NCI-H2171 treated with DMSO at 0.1 percent for 48 hours (cell line): Measurements from ENCODE around the gene OVOL2.

Experiments
- DNase-seq: peaks from one replicate; lab custom pipeline; 2025; lab: John Stamatoyannopoulos, UW

OVOL2 gene

DNA sequence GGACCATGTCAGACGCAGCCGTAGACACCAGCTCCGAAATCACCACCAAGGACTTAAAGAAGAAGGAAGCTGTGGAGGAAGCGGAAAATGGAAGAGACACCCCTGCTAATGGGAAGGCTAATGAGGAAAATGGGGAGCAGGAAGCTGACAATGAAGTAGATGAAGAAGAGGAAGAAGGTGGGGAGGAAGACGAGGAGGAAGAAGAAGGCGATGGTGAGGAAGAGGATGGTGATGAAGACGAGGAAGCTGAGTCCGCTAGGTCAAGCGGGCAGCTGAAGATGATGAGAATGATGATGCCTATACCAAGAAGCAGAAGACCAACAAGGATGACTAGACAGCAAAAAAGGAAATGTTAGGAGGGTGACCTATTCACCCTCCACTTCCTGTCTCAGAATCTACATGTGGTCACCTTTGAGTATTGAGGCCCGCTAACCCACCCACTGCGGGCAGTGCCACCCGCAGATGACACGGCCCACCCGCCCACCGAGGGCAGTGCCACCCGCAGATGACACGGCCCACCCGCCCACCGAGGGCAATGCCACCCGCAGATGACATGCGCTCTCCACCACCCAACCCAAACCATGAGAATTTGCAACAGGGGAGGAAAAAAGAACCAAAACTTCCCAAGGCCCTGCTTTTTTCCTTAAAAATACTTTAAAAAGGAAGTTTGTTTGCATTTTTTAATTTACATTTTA is 45.6 kb downstream of the OVOL2 start:
- no peak for DNase-seq

DNA sequence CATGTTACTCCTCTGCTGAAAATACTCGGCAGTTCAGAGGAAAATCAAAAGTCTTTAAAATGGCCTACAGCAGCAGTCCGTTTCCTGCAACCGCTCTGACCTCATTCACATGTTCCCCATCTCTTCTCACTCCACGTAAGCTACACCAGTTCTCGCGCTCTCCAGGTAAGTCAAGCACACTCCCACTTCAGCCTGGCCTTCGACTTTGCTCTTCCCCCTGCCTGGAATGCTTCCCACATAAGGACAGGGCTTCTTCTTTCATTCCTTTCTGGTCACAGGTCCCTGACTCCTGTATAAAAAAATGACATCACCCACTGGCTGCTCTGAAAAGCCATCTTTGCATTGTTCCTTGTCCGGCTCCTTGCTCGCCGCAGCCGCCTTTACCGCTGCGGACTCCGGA is 46.2 kb downstream of the OVOL2 start:
- no peak for DNase-seq

DNA sequence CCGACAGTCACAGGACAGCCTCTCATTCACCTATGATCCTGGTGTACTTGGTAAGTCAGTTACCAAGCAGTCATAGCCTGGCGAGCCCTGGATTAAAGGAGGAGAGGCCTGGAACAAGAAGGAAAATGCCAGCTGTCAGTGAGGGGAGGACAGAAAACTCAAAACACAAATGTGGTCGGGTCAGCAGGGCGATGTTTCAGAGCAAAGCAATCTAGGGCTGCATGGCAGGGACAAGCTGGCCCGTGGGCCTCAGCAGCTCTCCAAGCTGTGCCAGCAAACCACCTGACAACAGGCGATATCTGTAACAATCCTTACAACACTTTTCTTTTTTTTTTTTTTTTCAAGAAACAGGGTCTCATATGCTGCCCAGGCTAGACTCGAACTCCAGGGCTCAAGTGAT is 48.6 kb downstream of the OVOL2 start:
- DNase-seq, result no peak

GRCh38 chr20:18007534-18008292 is 50.0 kb downstream of the OVOL2 start:
- DNase-seq, result no peak

GRCh38 chr20:18006684-18007083 is 51.0 kb downstream of the OVOL2 start:
- no peak for DNase-seq

GRCh38 chr20:18005990-18006364 is 51.7 kb downstream of the OVOL2 start:
- DNase-seq, result no peak

DNA sequence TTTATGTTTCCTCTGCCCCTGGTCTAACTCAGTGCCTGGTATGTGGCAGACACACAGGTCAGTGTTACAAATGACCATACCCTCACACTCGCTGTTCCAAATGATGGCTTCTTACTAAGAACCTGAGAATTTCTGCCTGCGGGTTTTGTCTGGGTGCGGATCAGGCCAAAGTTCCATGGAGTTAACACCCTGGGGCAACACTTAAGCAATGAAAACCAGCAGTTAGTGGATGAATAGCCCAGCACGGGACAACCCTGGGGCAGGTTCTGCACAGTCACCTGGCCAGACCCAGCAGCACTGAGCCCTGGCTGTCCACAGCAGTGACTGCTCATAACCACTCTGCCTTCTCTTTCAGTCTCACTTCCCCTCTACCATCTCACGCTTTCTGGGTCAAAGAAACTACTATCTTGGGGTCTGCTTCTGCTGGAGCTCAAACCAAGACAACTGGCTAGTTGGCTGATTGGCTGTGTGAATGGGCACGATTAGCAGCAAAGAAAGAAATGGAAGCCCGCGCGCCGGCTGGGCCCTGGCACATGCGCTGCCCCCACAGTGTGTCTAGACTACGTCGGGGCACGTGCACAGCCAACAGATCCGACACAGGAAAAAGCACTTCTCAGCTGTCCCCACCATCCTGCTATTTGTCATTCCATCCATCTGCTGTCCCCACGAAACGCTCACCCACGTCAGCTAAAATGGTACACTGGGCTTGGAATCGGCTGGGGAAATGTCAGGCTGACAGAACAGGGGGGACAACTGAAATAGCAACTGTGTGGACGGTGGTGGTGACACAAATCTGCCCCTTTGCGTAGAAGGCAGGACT is 52.3 kb downstream of the OVOL2 start:
- no peak for DNase-seq

DNA sequence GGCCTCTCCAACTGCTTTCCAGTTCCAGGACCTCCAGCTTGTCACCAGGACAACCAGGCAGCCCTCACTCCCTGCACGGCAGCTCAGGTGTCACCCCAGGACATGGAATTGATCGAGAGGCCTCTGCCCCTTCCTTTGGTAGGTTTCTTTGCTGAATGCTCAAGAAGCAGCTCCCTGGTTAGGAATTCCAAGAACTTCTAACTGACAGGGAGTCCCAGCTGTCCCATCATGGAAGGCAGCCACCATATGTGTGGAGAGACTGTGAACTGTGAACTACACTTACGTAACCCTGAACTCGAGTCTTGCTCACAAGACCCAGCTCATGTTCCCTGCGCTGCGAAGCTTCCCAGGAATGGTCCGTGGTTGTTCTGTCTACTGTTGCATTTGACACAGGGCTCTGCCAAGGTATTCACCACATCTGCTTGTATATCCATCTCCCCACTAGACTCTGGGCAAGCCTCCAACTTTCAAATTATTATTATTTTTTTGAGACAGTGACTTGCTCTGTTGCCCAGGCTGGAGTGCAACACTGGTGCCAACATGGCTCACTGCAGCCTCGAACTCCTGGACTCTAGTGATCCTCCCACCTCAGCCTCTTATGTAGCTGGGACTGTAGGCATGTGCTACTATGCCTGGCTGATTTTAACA is 53.2 kb downstream of the OVOL2 start:
- peak; percentile 70 for DNase-seq

DNA sequence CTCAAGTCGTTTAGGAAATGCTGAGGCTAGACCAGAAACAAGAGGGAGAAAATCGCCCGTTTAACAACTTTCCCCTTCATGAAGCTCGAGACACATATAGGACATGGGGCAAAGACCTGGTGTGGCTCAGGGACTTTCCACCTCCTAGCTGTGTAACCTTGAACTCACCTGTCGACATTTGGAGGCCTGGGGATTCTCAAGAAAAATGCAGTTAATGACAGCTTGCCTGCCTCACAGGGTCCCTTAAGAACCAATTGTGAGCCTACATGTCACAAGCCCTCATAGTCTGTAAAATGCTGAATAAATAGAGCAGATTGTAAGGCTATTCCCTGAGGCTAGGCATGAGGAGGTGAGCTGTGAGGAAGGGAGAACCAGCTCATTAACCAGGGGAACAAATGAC is 53.8 kb downstream of the OVOL2 start:
- no peak for DNase-seq

DNA sequence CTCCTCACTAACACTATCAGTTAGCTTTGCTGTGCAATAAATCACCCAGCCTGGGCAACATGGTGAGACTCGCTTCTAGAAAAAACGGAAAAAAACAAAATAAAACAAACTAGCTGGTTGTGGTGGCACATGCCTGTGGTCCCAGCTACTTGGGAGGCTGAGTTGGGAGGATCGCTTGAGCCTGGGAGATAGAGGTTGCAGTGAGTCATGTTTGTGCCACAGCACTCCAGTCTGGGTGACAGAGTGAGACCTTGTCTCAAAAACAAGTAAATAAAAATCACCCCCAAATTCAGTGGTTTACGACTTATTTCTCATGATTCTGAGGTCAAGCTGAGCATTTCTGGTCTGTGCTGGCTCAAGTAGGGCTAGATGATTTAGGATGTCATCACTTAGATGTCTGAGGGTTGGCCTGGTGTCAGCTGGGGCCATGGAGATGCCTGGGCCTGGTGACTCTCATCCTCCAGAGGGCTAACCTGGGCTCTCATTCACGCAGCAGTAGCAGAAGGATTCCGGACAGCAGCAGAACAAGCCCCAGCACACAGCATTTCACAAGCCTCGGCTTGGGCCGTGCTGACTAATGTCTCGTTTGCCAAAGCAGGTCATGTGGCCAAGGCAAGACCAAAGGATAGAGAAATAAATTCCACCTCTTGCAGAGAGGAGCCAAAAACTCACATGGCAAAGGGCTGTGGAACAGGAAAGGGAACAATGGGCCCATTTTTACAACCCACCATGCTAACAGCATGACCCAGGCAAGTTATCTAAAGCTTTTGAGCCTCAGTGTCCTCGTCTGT is 56.4 kb downstream of the OVOL2 start:
- DNase-seq, result no peak

- no peak for DNase-seq
These were observed 58.1 kb downstream of the OVOL2 start for GRCh38 chr20:17999566-17999965.

GRCh38 chr20:17998446-17998845 is 59.3 kb downstream of the OVOL2 start:
- DNase-seq, result no peak

GRCh38 chr20:17995967-17996819 is 61.5 kb downstream of the OVOL2 start:
- peak; percentile 81 for DNase-seq

DNA sequence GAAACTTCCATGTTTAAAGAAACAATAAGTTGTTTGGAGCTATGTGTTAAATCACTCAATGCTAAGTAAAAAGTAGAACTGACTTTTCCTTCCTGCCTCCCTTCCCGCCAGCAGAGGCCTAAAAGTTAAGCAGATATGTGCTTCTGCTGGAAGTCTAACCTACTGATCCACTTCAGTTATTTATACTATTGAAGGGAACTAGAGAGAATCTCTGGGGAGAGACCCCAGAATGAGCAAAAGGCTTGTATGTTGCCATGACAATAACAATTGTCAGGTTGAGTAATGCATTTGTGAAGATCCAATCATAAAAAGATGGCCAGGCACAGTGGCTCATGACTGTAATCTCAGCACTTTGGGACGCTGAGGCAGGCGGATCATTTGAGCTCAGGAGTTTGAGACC is 64.2 kb downstream of the OVOL2 start:
- no peak for DNase-seq

DNA sequence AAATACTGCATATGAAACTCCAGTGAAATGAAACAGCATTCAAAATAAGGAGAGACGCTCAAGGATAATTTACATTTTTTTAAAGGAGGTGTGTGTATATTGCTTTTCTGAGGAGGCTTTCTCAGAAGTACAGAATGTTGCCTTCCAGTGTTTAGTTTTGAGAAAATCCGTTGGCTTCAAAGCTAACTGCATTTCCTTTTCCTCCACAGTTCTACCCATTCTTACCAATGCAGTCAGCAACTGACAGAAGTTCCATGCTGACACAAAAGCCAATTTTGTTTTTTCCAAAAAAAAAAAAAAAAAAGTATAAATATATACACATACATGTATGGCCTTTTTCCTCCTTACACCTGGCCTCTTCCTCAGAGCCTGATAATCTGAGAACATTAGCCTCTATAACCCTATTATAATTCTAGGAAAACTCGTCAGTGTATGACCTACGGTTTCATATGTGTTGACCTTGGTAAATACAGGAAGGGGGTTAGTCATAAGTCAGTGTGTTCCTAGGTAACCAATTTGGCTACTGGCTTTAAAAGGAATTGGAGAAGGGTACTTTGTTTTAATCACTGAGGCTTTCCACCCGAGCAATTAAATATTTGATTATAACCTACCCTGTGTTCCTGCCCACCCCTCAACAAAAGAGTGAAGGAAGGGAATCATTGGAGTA is 64.7 kb downstream of the OVOL2 start:
- no peak for DNase-seq

DNA sequence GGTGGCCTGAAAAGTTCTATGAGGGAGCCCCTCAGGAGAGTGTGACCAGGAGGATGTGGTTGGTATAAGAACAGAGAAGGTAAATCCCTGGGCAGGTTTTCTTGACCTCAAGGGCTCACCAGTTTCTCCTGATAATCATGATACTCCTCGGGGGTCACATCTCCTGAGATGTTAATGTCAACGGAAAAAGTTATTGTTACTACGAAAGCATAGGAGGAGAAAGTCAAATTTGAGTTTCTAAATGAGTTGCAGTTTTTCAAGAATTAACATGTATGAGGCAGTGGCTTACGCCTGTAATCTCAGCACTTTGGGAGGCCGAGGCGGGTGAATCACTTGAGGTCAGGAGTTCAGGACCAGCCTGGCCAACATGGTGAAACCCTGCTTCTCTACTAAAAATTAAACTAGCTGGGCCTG is 65.5 kb downstream of the OVOL2 start:
- no peak for DNase-seq

DNA sequence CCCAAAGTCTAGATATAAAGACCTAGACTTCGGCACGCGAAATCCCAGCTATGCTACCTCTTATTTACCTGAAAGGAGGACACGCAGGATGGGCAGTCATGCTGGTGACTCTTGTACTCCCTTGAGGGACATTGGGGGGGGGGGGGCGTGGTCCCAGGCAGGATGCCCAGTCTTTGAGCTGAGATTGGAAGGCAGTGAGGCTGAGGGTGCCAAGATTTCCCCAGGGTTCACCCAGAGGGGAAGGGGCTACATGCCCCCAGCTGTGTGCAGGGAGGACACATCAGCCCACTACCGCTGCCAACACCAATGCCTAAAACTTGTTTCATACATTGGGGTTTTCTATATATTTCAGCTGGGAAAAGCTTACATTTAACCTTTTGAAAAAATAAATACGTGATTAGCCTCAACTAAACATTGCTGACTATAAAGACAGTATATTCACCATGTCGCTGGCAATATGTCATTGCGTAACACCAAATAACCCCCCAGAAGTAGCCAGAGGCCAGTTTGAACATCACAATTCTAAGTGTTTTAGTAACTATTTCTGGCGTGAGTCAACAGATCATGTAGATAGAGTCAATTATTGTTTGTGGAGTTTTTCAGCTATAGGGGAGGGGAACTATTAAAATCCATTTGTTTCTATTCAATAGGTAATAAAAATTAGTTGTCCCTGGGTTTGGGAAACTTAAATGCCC is 67.3 kb downstream of the OVOL2 start:
- DNase-seq, result no peak

GRCh38 chr20:17987988-17988387 is 69.7 kb downstream of the OVOL2 start:
- DNase-seq, result no peak

DNA sequence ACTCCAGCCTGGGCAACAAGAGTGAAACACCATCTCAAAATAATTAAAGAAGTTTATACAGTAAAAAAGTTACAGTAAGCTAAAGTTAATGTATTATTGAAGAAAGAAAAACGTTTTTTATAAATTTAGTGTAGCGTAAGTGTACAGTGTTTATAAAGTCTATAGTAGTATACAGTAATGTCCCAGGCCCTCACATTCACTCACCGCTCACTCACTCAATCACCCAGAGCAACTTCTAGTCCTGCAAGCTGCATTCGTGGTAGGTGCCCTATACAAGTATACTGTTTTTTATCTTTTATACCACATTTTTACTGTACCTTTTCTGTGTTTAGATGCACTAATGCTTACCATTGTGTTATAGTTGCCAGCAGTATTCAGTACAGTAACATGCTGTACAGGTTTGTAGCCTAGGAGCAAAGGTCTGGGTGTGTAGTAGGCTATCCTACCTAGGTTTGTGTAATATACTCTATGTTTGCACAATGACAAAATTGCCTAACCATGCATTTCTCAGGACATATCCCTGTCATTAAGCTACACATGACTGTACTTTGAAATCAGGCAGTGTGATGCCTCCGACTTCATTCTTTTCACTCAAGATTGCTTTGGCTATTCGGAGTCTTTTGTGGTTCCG is 72.2 kb downstream of the OVOL2 start:
- DNase-seq, result no peak
